Measurements from ENCODE around the gene ITGA4. TPM values are rescaled to one million over a fixed set of nuclear protein-coding genes. Genes with fewer than 3 reads are reported as not detected.
"Not testable (repeated sequence)": the region's sequence is repeated elsewhere in the genome, so short reads cannot be mapped to it uniquely, and the experiment has no call there.

ITGA4 gene
- total RNA-seq, 4 donors from 2014 or later = 3.2 to 7.0 (median 4.6) TPM

DNA sequence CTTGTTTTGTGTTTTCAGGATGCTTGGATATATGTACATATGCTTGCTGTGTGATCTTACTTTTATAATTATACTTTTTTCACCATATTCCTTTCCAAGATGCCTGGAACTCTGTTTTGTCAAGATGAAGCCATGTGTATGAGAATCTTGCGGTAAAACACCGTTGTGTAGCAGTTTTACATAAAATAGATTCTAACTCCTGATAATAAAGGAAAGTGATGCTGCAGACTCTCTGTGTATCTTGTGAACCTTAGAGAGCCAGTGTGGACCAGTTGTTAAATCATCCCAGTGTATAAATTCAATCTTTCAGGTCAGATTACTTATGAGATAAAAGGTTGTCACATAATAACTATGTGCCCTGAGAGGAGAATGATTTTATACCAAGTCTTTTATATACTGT is 12.5 kb upstream of the ITGA4 start:
- H3K36me3 ChIP-seq = no peaks in the 10 kb centered on the region
- no peaks in the 10 kb centered on the region for H3K9me3 ChIP-seq
- no peak for ATAC-seq
- no peaks in the 10 kb centered on the region for H3K27me3 ChIP-seq
- H3K27ac ChIP-seq = no peak overlapping the region
- TF ChIP-seq, protein P1, sequence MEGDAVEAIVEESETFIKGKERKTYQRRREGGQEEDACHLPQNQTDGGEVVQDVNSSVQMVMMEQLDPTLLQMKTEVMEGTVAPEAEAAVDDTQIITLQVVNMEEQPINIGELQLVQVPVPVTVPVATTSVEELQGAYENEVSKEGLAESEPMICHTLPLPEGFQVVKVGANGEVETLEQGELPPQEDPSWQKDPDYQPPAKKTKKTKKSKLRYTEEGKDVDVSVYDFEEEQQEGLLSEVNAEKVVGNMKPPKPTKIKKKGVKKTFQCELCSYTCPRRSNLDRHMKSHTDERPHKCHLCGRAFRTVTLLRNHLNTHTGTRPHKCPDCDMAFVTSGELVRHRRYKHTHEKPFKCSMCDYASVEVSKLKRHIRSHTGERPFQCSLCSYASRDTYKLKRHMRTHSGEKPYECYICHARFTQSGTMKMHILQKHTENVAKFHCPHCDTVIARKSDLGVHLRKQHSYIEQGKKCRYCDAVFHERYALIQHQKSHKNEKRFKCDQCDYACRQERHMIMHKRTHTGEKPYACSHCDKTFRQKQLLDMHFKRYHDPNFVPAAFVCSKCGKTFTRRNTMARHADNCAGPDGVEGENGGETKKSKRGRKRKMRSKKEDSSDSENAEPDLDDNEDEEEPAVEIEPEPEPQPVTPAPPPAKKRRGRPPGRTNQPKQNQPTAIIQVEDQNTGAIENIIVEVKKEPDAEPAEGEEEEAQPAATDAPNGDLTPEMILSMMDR (IDR thresholded peaks at IDR 0.05) = no peak
- TF ChIP-seq EP300 (IDR thresholded peaks at IDR 0.05) = no peak
- no peak for TF ChIP-seq POLR2A (IDR thresholded peaks at IDR 0.05)
- TF ChIP-seq POLR2AphosphoS5 (IDR thresholded peaks at IDR 0.05) = no peak
- no peak overlapping the region for H3K4me3 ChIP-seq
- peaks cover 0 to 5% (median 0%) of the 10 kb centered on the region in 3 donors for H3K4me1 ChIP-seq
- 82 to 86% methylated on average over 2 of the region's 2 CpGs for WGBS, 2 donors (ENCODE audit: low coverage in 1 of 2)

DNA sequence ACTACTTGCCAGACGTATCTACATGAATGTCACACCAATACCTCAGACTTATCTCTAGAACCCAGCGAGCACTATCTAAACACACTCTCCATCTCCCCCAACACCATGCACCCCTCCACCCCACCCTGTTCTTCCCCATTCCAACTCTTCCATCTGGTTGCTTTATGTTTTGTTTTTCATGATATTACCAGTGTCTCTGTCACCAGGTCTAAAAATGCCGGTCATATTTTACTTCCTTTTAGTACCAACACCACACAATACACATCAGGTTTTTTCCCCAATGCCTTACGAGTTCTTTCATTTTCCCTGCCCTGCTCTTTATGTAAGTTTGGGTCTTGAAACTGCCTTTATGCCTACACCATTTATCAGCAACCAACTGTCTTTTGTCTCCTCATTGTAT is 10.2 kb upstream of the ITGA4 start:
- peaks cover 0 to 5% (median 0%) of the 10 kb centered on the region in 3 donors for H3K4me1 ChIP-seq
- H3K36me3 ChIP-seq = no peaks in the 10 kb centered on the region
- no peak overlapping the region for H3K27ac ChIP-seq
- no peak for TF ChIP-seq POLR2A (IDR thresholded peaks at IDR 0.05)
- TF ChIP-seq, protein P1 (IDR thresholded peaks at IDR 0.05) = no peak
- no peak for TF ChIP-seq EP300 (IDR thresholded peaks at IDR 0.05)
- TF ChIP-seq POLR2AphosphoS5 (IDR thresholded peaks at IDR 0.05) = no peak
- no peak for ATAC-seq
- H3K4me3 ChIP-seq = no peak overlapping the region
- H3K27me3 ChIP-seq = no peaks in the 10 kb centered on the region
- H3K9me3 ChIP-seq = no peaks in the 10 kb centered on the region
- 68 to 89% methylated on average over 4 of the region's 4 CpGs for WGBS, 2 donors (ENCODE audit: low coverage in 1 of 2)

DNA sequence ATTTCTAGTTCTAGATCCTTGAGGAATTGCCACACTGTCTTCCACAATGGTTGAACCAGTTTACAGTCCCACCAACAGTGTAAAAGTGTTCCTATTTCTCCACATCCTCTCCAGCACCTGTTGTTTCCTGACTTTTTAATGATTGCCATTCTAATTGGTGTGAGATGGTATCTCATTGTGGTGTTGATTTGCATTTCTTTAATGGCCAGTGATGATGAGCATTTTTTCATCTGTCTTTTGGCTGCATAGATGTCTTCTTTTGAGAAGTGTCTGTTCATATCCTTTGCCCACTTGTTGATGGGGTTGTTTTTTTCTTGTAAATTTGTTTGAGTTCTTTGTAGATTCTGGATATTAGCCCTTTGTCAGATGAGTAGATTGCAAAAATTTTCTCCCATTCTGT is 7.9 kb upstream of the ITGA4 start:
- not testable (repeated sequence) for ATAC-seq, H3K27ac ChIP-seq

DNA sequence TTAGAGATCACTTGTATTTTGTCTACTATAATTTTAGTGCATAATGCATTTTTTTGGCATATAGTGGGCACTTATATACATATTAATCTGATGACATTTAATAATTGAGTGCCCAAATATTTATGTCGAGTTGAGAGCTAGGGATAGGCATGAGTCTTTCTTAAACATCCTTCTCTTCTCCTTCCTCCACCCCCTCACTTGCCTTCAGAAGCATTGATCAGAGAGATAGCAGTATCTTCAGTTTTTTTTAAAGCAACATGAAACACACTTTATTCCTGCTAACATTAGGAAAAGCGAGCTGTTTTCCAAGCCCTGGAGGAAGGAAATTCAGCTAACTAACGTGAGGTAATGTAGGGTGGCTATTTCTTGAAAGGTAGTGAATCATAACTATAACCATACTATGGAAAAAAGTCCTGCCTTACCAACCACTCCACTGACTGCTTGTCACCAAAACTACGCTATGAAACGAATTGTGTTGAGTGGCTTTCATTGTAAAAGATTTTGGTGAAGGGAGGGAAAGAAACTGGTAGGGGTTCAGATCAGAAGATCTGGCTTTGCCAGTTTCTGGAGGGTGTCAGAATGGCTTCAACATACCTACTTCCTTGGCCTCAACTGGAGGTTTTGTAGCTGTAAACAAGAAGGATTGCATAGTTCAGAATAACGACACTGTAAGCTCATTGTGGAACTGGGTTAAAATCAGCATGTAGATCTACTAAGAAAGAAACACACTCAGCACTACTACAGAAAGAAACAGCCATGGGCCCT is 2.3 kb upstream of the ITGA4 start:
- H3K4me1 ChIP-seq = peaks cover 0 to 23% (median 7%) of the 10 kb centered on the region in 3 donors
- H3K27me3 ChIP-seq = peaks cover 20% of the 10 kb centered on the region
- no peak for ATAC-seq
- H3K4me3 ChIP-seq = no peak overlapping the region
- H3K36me3 ChIP-seq = no peaks in the 10 kb centered on the region
- H3K9me3 ChIP-seq = no peaks in the 10 kb centered on the region
- TF ChIP-seq, protein P1 (IDR thresholded peaks at IDR 0.05) = no peak
- TF ChIP-seq POLR2A (IDR thresholded peaks at IDR 0.05) (no peak), EP300 (IDR thresholded peaks at IDR 0.05) (no peak), POLR2AphosphoS5 (IDR thresholded peaks at IDR 0.05) (no peak)
- H3K27ac ChIP-seq = no peak overlapping the region
- WGBS, 2 donors (ENCODE audit: low coverage in 1 of 2) = 64 to 86% methylated on average over 4 to 6 of the region's 6 CpGs

More for the DNA sequence above, 7.9 kb upstream of the ITGA4 start:
- not testable (repeated sequence) for H3K36me3 ChIP-seq, H3K9me3 ChIP-seq, H3K4me3 ChIP-seq, H3K27me3 ChIP-seq, H3K4me1 ChIP-seq

DNA sequence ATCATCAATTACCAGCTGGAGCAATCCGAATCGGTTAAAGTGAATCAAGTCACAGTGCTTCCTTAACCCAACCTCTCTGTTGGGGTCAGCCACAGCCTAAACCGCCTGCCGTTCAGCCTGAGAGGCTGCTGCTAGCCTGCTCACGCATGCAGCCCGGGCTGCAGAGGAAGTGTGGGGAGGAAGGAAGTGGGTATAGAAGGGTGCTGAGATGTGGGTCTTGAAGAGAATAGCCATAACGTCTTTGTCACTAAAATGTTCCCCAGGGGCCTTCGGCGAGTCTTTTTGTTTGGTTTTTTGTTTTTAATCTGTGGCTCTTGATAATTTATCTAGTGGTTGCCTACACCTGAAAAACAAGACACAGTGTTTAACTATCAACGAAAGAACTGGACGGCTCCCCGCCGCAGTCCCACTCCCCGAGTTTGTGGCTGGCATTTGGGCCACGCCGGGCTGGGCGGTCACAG is 496 bp upstream of the ITGA4 start:
- WGBS, 2 donors (ENCODE audit: low coverage in 1 of 2) = 2 to 5% methylated on average over 6 to 12 of the region's 17 CpGs
- no peaks in the 10 kb centered on the region for H3K36me3 ChIP-seq
- no peaks in the 10 kb centered on the region for H3K9me3 ChIP-seq
- peaks cover 0 to 23% (median 7%) of the 10 kb centered on the region in 3 donors for H3K4me1 ChIP-seq
- H3K27me3 ChIP-seq = peaks cover 20% of the 10 kb centered on the region
- peak overlapping the region; percentile 37 to 58 for H3K4me3 ChIP-seq
- ATAC-seq = peak; percentile 40
- H3K27ac ChIP-seq = peak overlapping the region in 3 of 4 donors; percentile 58 to 65 (median 60)
- TF ChIP-seq POLR2A (IDR thresholded peaks at IDR 0.05) (no peak), POLR2AphosphoS5 (IDR thresholded peaks at IDR 0.05) (no peak), EP300 (IDR thresholded peaks at IDR 0.05) (no peak)
- TF ChIP-seq, protein P1 (IDR thresholded peaks at IDR 0.05) = no peak

Data from gastroesophageal sphincter (tissue), 4 donors.